Ovary (tissue), 9 donors: ENCODE results near the gene FGD2. TPM values are rescaled to one million over a fixed set of nuclear protein-coding genes. Genes with fewer than 3 reads are reported as not detected.

Experiments
- DNase-seq, 5 donors: peaks; one replicate each; pipeline ENCODE4 v3.0.0-alpha.2; 2019 to 2020
- H3K27ac ChIP-seq, 2 donors: fragments of 200-600 bp; one replicate each; pipeline versions ENCODE4 v1.5.1 to v1.8.0; 2019 to 2022
- H3K27me3 ChIP-seq: fragments of 200-600 bp; one replicate; pipeline ENCODE4 v1.8.0; 2022
- H3K36me3 ChIP-seq: fragments of 200-600 bp; sonication (generic); one replicate; pipeline ENCODE4 v1.5.1; 2019
- H3K4me1 ChIP-seq: one replicate; pipeline ENCODE4 v1.8.1; 2013; ENCODE audit warnings: mild to moderate bottlenecking, moderate library complexity; ENCODE audit not compliant: insufficient read depth
- H3K4me3 ChIP-seq: fragments of 200-600 bp; sonication (generic); one replicate; pipeline ENCODE4 v1.5.1; 2017
- H3K9me3 ChIP-seq, 2 donors: fragments of 200-600 bp in 1 of 2; sonication (generic) in 1 of 2; one replicate each; pipeline versions ENCODE4 v1.5.1 to v1.8.1; 2013 to 2019; ENCODE audit warnings: mild to moderate bottlenecking in 1 of 2, moderate library complexity in 1 of 2
- CTCF ChIP-seq, 3 donors: fragments of 450-650 bp in 2 of 3; fragments of 200-600 bp in 1 of 3; IDR thresholded peaks; one replicate each; pipeline versions ENCODE4 v1.5.1 to v1.8.0; 2016 to 2022; ENCODE audit warnings: antibody characterized with exemption in 3 of 3, mild to moderate bottlenecking in 1 of 3
- EP300 ChIP-seq: sonication (generic); formaldehyde crosslinking; IDR thresholded peaks from one replicate; pipeline ENCODE4 v1.6.1; 2017; ENCODE audit warnings: antibody characterized with exemption
- POLR2A ChIP-seq: fragments of 450-650 bp; IDR thresholded peaks from one replicate; pipeline ENCODE4 v1.6.1; 2017; ENCODE audit warnings: antibody characterized with exemption, mild to moderate bottlenecking, moderate library complexity
- WGBS, 3 donors: extraction: QIAGEN DNeasy Blood & Tissue Kit in 1 of 3; methylation state at CpG; one replicate each; pipeline versions ENCODE4 v1.1.5 to v1.1.7; 2013 to 2017; 5-methylcytosine and 5-hydroxymethylcytosine counted together
- intact Hi-C, 4 donors: fragments of 100-400 bp; cut with DNase I; formaldehyde crosslinking; loops; one replicate each; pipeline versions ENCODE4 v1.11.0 to v1.15.1; 2022 to 2023
- polyA plus RNA-seq, 2 donors: library from polyadenylated mRNA; stranded (reverse); fragments of 200-250 nt in 1 of 2; fragments of 350-450 nt in 1 of 2; fragmentation: Illumina TruSeq in 1 of 2; extraction: RNeasy Lipid Tissue Mini Kit (QIAGEN cat#74804) in 1 of 2; gene quantifications; one replicate each; pipeline ENCODE4 v1.2.3, GENCODE V29; 2013 to 2014
- total RNA-seq, 7 donors: library from RNA; depleted of rRNA in 2 of 7; stranded (reverse); fragments of >200 nt in 2 of 7; fragmentation: NEBNext Ultra II Directional in 3 of 7; extraction: Animal tissue kit (Norgen Biotek cat#: 25700) in 3 of 7; gene quantifications; one replicate each; pipeline versions ENCODE4 v1.1.0 to v1.2.4, GENCODE V29; 2016 to 2023
- donor health status: DM: no; HTN: no; CAD: no; lungs with moderate emphysema.
- donor health status: DM: no; HTN: no; CAD: no.
- donor health status: Bipolar disorder and iron deficiency.
- donor health status: DM: yes; HTN: yes; CAD: no.
- donor health status: DM: no; HTN: no; CAD: no.
- donor health status: DM: yes; HTN: yes; CAD: no.

FGD2 gene
- total and polyA plus RNA-seq, 9 donors, result 2.3 to 13.6 (median 4.1) TPM

- no peak for TF ChIP-seq EP300
- no peak for TF ChIP-seq CTCF (IDR thresholded peaks at IDR 0.05)
- TF ChIP-seq POLR2A, result no peak
- 73 to 79% (median 77%) methylated on average over 7 of the region's 7 CpGs for WGBS, 3 donors
- H3K4me3 ChIP-seq, result no peak overlapping the region
- H3K27me3 ChIP-seq, result no peaks in the 10 kb centered on the region
- DNase-seq, result no peak
- H3K27ac ChIP-seq, result no peak overlapping the region
- H3K4me1 ChIP-seq, result peaks cover 1% of the 10 kb centered on the region
- intact Hi-C loops, result no loop called here
- no peaks in the 10 kb centered on the region for H3K36me3 ChIP-seq
- H3K9me3 ChIP-seq, result no peaks in the 10 kb centered on the region
Observed at GRCh38 chr6:36975231-36976006, 30.0 kb upstream of the FGD2 start.

- intact Hi-C loops, result no loop called here
- TF ChIP-seq CTCF (IDR thresholded peaks at IDR 0.05), result no peak
- TF ChIP-seq EP300, result no peak
- no peak for TF ChIP-seq POLR2A
- no peak for DNase-seq
- no peaks in the 10 kb centered on the region for H3K36me3 ChIP-seq
- no peaks in the 10 kb centered on the region for H3K27me3 ChIP-seq
- WGBS, 3 donors, result 27 to 52% (median 41%) methylated on average over 4 of the region's 4 CpGs
- H3K9me3 ChIP-seq, result no peaks in the 10 kb centered on the region
- H3K27ac ChIP-seq, result no peak overlapping the region
- H3K4me3 ChIP-seq, result no peak overlapping the region
- H3K4me1 ChIP-seq, result peaks cover 1% of the 10 kb centered on the region
Observed at GRCh38 chr6:36976007-36976264, 29.5 kb upstream of the FGD2 start.

- intact Hi-C loops, result no loop called here
- no peak overlapping the region for H3K4me3 ChIP-seq
- no peaks in the 10 kb centered on the region for H3K36me3 ChIP-seq
- no peak for DNase-seq
- no peak overlapping the region for H3K27ac ChIP-seq
- H3K4me1 ChIP-seq, result peaks cover 1% of the 10 kb centered on the region
- 92 to 94% (median 92%) methylated on average over 7 of the region's 7 CpGs for WGBS, 3 donors
- H3K27me3 ChIP-seq, result no peaks in the 10 kb centered on the region
- no peaks in the 10 kb centered on the region for H3K9me3 ChIP-seq
- TF ChIP-seq POLR2A (no peak), EP300 (no peak), CTCF (IDR thresholded peaks at IDR 0.05) (no peak)
Observed at GRCh38 chr6:36976509-36976908, 28.9 kb upstream of the FGD2 start.

- WGBS, 3 donors, result 92 to 95% (median 92%) methylated on average over 6 of the region's 6 CpGs
- H3K27ac ChIP-seq, result no peak overlapping the region
- no peak for DNase-seq
- intact Hi-C loops, result no loop called here
- no peaks in the 10 kb centered on the region for H3K36me3 ChIP-seq
- TF ChIP-seq POLR2A (no peak), EP300 (no peak), CTCF (IDR thresholded peaks at IDR 0.05) (no peak)
- no peaks in the 10 kb centered on the region for H3K9me3 ChIP-seq
- H3K4me1 ChIP-seq, result peaks cover 1% of the 10 kb centered on the region
- H3K27me3 ChIP-seq, result no peaks in the 10 kb centered on the region
- no peak overlapping the region for H3K4me3 ChIP-seq
Observed at GRCh38 chr6:36976931-36977330, 28.5 kb upstream of the FGD2 start.
